GM19467 (cell line): ENCODE results near the gene GMDS.

Experiments used
- ATAC-seq: cut with Tn5 transposase; IDR thresholded peaks from one replicate; pipeline ENCODE4 v1.9.1; 2021; ENCODE audit warnings: mild to moderate bottlenecking, moderate library complexity; ENCODE audit not compliant: unreplicated experiment

GMDS gene

DNA sequence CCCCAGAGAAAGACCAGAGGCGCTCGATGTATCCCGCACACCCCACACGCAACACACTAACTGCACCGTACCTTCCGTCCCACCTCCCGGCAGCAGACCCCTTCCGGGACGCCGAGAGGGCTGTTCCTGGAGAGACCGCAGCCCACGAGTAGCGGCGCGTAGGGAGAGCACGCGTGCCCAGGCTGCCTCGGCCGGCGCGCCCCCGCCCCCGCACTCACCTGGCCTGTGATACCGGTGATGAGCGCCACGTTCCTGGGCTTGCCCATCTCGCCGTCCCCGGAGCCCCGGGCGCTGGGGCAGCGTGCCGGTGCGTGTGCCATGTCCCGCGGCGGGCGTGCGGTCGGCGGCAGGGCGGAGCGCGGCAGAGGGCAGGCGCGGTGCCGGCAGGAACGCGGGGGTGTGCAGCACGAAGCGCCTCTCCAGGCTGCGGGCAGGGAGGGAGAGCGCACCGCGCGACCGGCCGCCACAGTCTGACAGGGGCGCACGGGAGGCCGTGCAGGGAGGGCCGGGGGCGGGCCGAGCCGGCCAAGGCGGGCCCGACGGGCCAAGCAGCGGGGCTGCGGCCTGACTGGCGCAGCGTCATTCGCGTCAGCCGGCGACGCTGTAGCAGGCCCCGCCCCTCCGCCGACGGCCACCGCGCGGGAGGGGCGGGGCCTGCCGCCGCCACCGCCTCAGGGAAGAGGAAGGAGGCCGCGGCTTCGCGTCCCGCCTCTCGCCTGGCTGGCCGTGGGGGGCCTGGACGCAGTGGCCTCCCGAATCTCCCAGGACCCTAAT, at the start of gene GMDS:
TSS of gene GMDS (minus strand) at position 503 of the 774 bp plus-strand sequence.
- peak; percentile 95 for ATAC-seq

DNA sequence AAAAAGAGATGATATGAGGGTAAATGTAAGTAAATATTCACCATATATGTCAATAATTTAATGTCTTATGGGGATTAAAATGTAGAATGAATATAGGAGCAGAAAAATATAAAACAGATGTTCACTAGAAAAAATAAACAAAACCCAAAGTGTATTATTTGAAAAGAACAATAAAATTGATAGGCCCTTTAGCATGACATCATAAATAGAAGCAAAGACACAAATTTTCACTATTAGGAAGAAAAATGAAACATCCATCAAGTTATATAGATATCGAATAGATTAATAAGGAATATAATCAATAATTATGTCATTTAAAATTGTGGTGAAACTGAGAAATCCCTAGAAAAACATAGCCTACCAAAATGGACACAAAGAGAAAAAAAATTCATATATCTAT, 40.1 kb upstream of the GMDS start:
- no peak for ATAC-seq

DNA sequence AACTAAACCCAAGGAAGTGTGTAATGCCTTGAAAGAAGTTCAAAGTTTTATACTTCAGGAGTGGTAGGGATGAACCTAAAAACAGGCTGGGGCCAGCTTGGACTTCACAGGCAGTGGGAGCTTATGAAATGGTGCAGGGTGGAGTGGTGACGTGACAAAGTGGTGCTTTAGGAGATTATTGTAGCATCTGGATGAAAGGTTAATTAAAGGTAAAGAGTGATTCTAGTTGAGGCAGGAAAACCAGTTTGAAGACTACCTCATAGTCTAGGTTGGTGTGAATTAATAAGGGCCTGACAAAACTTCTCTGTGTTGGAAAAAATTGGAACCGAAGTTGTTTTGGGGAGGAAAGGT, 30.5 kb upstream of the GMDS start:
- ATAC-seq, result no peak

DNA sequence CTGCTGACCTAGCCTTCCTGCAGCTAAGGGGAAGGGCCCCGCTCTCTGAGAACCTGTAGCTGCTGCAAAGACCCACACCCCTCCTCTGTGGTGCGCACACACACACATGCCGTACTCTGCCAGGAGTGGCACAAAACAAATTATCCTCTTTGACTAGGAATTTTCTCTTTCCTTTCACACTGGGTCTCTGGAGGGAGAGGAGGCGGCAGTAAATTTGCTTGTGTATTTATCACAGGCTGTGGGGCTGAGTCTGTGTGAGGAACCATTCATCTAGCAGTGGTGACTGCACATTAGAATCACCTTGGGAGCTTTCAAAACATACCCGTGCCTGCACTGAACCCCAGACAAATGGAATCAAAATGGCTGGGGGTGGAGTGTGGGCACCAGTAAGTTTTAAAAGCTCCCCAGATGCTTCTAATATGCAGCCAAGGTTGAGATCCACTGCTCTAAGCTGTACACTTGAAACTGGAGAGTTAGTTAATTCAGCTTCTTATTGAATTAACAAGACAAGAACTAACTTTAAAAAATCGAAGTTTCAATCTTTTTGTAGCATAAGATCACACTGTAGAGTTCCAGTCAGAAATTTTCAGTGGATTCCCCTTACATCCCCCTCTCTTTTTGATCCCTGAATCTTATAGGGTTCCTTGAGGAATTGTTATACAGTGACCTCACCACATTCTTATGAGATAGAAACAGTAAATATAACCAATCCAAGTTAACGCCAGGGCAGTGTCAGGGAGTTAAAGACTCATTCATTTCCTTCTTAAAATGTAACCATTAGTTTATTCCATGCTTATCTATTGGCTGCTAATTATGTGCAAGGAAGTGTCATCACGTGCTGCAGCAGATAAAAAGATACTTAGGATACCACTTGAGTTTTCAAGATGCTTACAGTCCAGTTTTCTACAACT, 29.8 kb upstream of the GMDS start:
- ATAC-seq, result no peak

DNA sequence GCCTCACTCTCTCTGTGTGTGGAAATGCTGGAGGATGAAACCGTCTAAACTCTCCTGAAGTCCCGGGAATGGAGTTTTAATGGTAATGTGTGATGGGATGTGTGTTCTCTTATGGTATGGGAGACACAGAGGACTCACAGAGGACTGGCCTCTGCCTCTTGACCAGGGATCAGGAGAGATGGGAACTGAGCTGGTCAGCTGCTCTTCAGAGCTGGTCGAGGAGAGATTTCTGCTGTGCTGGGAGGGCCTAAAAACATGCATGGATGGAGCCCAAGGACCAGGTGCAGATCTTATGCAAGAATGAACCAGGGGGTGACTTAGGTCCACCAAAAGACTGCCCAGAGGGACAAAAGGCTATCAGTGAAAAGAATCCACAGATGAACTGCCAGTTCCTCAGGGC, 27.3 kb upstream of the GMDS start:
- no peak for ATAC-seq

DNA sequence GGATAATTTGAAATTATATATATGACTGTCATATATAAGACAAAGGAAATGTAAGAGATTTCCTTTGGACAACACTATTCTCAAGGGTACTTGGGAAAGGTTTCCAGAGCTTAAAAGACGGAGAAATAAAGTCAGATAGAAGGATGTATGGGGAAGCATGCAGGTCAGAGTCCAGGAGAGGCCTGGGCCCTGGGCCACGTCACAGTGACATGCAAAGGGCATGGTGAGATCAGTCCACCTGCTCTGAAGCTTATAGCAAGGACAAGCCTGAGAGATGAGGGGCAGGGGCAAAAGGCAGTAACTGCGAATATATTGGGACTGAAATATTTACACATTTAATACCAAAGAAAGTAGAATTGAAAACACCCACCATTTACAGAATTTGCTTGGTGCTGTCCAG, 24.6 kb upstream of the GMDS start:
- no peak for ATAC-seq

DNA sequence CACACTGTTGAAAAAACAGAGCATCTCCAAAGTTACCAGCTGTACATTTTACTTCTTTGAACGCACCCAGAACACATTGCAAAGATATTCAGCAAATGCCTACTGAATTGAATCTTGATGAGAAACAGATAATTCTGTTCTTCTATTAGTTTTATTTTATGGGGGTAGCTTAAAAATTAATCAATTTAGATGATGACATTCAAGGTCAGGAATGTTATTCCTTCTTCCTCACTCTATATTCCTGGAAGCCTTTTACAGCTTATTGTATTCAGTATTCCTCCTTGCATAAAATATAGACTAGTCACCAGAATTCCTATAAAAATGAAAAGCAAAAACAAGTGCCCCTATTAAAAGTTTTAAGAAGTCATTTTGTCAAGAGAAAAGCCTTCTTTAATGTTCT, 21.4 kb upstream of the GMDS start:
- no peak for ATAC-seq

DNA sequence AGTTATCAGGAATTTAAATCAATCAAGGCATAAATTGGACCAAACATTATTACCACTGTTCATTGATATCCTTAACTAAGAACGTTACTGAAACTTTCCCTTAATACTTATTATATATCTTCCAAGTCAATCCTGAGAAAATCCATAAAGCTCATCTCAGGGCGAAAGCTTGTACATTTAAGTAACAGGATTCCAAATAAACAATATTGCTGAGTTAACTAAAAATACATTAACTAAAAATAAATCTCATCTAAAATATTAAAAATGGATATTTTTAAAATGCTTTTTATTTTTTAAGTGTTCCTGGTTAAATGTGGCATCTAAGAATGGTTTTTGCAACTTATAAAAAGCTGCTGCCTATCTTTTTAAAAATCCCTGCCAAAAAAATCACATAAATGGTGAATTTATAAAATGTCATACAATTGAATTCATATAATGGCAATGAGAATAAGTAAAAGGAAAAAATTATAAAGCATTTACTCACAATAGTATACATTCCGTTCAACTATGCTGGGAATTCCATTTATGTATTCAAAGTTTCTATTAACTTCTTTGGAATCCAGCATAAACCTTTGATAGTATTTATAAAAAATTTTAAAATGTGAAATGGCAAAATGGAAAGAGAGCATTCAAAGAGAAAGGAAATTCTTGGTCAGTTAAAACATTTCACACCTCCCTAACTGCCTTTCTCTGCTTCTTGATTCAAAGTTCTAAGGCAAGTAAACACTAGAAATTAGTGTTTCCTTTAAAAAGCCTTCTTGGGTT, 20.8 kb upstream of the GMDS start:
- no peak for ATAC-seq

DNA sequence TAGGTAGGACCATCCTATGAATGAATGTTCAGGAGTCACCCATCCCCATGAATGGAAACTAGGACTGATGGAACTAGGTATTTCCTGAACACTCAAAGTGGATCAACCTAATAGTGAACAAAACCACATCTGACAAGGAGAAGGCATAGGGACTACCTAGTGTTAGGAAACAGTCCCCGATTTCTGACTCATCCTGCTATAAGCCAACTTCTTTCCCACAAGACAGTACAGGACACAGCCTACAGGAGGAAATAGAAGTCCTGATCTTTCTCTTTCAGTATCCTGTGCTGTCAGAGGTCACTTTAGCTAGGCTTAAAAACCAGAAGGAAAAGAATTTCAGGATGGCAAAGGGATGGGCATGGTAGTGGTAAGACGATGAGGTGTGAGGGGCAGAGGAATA, 19.5 kb upstream of the GMDS start:
- no peak for ATAC-seq

DNA sequence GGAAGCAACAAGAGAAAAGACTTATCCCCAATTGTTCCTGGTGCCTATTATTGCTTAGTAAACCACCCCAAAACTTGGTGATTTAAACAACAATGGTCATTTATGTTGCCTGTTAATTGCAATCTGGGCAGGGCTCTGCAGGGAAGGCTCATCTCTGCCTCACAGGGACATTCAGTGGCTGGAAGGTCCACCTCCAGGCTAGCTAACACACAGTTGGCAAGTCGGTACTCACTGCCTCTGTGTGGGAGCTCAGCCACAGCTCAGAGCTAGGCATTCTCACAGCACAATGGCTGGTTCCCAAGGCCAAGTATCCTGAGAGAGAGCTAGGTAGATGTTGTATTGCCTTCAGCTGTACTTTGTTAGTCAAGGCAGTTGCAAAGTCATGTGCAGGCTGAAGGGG, 18.5 kb upstream of the GMDS start:
- ATAC-seq, result no peak

DNA sequence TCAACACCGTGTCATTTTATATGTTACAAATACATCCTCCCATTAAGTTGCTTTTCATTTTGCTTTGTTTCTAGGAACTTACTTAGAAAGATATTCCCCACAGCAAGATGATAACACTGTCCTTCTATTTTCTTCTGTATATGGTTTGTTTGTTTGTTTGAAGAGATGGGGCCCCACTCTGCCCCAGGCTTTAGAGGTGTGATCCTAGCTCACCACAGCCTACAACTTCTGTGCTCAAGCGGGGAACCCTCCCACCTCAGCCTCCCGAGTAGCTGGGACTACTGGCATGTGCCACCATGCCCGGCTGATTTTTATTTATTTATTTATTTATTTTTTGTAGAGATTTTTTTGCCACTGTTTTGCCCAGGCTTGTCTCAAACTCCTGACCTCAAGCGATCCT, 14.2 kb upstream of the GMDS start:
- no peak for ATAC-seq

DNA sequence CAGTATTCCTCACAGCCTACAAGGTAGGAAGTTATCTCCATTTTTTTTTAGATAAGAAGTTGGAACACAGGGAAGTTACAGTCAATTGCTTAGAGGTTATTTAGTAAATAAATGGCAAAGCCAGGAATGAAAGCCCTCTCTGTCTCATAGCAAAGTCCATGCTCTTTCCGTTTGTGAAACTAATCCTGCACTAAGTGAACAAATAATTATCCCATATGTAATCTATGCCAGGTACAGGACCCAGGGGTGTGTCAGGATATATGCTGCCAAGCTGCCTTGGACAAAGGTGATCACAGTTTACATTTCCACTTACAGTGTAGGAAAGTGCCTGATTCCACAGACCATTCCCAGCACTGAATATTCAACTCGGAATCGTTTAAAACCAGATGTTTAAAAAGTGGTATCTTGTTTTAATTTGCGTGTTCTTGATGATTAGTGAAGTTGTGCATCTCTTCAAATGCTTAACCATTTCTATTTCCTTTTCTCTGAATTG, 13.6 kb upstream of the GMDS start:
- ATAC-seq, result no peak

DNA sequence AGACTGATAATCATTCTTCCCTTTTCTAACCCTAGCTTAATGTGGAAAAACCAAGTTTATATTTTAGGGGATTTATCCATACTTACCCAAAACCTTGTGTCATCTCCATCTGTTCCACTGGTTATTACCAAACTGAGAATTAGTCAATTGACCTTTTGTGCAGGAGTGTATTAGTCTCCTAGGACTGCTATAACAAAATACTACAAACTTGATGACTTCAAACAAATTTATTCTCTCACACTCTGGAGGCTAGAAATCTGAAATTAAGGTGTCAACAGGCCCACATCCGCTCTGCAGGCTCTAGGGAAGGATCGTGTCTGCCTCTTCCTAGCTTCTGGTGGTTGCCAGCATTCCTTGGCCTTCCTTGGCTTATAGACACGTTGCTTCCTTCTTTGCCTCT, 12.7 kb upstream of the GMDS start:
- ATAC-seq, result no peak

DNA sequence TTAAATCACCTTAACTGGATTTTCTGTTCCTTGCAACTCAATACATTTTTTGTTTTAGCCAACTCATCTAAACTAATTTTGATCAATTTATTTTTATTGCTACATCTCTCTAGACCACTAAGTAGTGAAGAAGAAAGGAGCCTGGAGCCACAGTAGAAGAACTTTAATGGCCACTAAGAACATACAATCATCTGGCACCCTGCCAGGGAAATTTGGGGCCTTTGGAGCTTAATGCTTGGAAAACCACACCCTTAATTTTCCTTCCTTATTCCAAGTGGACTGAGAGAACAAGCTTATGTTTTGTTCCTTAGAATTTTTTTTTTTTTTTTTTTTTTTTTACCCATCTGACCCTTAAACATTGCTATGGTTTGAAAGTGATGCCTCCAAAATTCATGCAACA, 12.0 kb upstream of the GMDS start:
- no peak for ATAC-seq

DNA sequence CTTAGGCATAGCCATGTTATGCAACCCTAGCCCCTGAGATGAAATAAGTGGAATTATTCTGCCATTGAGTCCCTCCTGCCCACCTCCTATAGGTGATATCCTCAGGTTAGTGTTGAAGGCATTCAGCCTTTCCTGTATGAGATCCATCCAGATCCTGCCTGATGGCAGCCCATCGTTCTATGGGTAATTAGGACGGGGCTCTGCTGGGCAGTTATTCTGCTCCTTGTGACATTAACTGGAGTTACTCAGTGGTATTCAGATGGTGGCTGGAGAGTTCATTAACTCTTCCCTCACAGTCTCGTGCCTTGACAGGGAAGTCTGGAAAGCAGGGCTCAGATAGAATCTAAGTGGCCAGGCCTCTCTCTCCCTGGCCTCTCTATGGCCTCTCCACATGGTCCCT, 9.3 kb upstream of the GMDS start:
- ATAC-seq, result no peak

DNA sequence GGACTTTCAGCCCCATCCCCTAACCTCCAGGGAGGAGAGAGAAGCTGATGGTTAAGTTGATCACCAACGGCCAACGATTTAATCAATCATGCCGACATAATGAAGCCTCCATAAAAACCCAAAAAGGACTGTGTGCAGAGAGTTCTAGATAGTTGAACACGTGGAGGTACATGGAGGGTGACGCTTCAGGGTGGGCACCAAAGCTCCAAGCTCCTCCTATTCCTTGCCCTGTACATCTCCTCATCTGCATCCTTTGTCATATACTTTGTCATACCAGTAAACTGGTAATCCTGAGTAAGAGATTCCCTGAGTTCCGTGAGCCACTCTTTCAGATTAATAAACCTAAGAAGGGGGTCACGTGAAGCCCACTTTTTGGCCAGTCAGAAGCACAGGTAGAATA, 3.7 kb upstream of the GMDS start:
- ATAC-seq, result no peak

DNA sequence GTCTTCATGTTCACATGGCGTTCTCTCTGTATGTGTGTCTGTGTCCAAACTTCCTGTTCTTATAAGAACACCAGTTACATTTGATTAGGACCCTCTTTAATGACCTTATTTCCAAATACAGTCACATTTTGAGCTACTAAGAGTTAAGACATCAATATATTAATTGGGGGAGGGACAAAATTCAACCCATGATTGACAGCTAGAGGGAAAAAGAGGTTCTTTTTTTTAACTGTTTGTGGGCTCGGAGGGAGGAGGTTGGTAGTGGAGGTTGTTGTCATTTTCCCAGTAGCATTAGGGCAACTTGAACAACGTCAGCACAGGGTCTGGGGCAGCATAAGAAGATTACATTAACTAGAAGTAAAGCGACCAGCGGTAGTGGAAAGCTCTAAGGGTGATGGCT, 2.3 kb upstream of the GMDS start:
- no peak for ATAC-seq

DNA sequence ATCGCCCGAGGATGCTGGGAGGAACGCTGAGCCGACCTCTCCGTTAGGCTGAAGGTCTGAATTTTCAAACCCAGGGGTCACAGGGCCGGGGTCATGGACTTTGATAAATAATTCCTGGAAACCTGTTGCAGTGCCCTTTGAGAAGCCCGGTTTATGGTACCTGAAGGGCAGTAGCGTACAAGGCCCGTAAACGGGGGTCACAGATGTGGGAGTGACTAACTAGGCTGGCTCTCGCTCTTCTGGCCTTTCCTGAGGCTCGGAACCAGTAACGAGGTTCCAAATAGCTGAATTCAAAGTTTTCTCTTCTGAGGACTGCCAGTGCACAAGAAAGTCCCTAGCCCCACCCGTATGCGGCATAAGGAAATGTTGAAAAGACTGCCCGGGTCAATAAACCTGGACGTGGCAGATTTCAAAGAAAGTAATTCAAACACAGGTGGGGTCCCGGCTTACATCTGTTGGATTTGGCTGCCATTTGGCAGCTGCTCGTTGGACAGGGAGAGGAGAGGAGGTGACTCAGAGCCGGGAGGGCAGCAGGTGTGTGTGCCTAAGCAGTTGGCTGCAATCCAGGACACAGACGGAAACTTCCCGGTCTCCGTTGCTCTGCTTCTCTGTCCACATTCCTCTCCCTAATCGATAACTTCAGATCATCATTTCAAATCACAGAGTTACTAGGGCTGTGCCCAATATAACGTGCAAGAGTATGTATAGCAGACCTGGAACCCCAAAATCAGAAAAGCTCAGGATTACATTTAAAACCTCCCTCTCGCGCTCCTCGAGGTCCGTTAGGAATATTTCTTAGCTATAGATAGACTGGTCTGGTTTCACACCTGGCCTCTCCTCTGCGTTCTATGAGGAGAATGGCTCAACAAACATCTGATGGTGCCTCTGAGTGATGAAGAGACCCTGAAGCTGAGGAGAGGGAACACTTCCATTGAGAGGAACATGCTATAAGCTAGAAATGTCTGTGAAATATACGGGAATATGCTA, 765 bp upstream of the GMDS start:
- ATAC-seq, result peak; percentile 17

DNA sequence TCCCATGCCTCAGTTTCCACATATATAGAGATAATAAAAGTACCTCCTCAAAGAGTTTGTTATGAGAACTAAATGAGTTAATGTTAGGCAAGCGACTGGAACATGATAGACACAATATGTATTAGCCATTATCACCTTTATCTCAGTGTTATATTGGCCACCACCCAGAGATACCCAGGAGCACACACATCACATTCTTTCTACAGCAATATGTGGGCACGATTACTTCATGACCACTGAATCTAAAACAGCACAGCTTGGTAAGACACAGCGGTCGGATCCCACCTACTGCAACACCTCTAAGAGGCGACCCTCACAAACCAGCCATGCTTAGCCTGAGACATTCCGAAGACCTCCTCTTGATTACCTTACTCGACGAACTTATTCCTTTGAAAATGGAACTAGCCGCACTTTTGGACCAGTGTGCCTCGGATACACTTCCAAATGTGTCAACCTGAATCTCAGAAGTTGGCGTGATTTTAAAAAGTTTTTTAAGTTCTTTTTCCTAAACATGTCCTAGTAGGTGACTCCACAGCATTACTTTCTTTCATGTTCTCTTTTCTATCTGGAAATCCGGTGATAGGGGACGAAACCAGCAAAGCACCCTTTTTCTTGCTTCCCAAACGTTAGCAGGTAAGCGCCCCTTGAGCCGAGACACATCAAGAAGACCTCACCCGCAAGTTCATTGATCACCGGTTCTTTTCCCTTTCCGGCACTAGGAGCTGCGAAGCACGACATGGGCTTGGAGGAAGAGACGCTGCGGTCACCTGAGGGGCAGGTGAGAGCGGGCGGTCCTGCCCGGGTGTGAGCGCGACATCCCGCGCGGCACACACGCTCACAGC, 923 bp downstream of the GMDS start:
- ATAC-seq, result peak; percentile 4
